HCEC 1CT (cell line): ENCODE measurements around the gene ADSL.

Source experiments
- DNase-seq: peaks from one replicate; pipeline ENCODE4 v3.0.0-alpha.2; 2017

ADSL gene

GRCh38 chr22:40328546-40329456 is 17.5 kb upstream of the ADSL start:
- no peak for DNase-seq

GRCh38 chr22:40329466-40329865 is 16.8 kb upstream of the ADSL start:
- no peak for DNase-seq

DNA sequence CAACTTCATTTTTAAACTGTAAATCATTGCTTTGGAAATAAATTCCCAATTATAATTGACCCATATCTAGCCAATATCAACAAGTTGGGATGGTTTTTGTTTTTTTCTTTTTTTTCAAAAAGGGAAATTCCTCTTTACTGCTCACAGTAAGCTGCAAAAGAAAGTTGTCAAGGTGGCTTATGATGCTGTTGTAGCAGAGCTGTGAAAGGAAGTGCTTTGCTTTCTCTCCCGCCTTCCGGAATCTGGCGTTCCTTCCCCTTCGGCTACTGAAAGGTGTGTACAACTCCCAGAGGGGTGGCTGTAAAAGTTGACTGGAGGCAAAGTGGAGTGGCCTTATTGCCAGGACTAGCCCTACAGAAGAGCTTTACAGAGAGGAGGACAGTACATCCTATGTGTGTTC is 16.2 kb upstream of the ADSL start:
- no peak for DNase-seq

DNA sequence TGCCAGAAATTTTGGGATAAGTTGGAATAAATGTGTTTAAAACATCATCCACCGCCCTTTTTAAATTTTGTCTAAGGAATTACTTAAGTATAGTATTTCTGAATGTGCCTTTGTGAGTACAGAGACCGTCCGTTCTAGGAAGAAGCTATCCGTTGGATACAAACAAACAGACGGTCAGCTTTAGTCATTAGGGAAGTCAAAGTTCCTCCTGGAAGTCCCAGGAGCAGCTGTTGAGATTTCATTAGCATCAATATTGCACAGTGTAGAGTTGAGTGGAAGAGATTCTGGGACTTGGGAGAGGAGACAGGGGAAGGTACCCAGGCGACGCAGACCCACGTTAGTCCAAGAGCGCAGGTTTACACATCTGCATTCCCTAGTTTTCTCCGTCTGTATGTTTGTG is 15.7 kb upstream of the ADSL start:
- DNase-seq, result no peak

GRCh38 chr22:40331706-40332105 is 14.6 kb upstream of the ADSL start:
- no peak for DNase-seq

- no peak for DNase-seq
These were observed 13.9 kb upstream of the ADSL start for GRCh38 chr22:40332319-40332781.

GRCh38 chr22:40334060-40334459 is 12.2 kb upstream of the ADSL start:
- no peak for DNase-seq

GRCh38 chr22:40334899-40335298 is 11.4 kb upstream of the ADSL start:
- no peak for DNase-seq

DNA sequence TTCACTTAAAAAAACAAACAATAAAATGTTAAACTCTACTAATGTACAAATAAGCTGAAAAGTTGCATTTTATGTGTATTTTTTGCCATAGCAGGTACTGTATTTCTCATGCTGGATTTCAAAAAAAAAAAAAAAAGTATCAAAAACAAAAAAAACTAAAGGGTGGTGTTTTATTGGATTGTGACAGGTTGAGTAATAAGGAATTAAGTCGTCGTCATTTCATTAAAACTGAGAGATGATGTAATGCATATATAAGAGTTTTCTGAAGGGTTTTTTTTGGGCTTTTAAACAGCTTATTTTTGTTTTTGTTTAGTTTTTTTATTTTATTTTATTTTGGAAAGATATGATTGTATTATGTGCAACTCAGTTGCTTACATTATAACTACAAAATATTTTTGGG is 10.9 kb upstream of the ADSL start:
- no peak for DNase-seq

GRCh38 chr22:40340044-40340443 is 6.3 kb upstream of the ADSL start:
- DNase-seq, result no peak

GRCh38 chr22:40341604-40342003 is 4.7 kb upstream of the ADSL start:
- no peak for DNase-seq

GRCh38 chr22:40342521-40342920 is 3.8 kb upstream of the ADSL start:
- DNase-seq, result no peak

DNA sequence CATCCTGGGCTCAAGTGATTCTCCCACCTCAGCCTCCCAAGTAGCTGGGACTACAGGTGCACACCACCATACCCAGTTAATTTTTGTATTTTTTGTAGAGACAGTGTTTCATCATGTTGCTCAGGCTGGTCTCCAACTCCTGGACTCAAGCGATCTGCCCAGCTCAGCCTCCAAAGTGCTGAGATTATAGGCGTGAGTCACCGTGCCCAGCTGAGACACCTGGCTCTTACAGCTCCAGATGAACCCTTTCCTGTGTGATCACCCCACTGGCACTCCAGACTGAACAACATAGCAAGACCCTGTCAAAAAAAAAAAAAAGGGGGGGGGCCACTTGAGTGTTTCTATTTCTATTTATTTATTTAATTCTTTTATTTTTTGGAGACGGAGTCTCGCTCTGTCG is 1.0 kb upstream of the ADSL start:
- peak; percentile 9 for DNase-seq

DNA sequence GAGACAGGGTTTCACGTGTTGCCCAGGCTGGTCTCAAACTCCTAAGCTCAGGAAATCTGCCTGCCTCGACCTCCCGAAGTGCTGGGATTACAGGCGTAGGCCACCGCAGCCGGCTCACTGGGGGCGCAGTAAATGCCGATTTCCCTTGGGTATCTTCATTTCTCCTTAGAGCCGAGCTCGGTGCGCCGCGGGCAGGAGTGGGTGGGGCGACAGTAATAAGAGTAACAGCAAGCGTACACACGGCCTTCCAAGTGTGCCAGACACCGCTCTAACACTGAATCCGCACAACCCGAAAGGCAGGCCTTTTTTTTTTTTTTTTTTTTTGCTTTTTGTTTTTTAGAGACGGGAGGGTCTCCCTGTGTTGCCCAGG is 500 bp upstream of the ADSL start:
- peak; percentile 35 for DNase-seq

DNA sequence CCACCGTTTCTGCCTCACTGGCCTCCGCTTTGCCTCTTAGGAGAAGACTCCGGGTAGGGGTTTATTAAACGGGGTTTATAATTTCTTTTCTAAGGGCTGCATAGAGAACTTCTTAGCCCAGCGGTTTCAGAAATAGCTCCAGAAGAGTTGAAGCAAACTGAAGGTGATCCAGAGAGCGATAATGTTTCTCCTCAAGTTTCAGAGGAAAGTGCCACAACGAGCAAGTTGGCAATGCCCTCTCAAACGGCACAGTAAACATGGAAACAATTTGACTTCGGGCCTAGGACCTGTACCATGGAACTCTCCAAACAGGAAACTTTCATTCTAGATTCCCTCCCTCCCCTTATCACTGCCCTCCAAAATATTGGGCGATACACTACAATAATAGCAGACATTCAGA is 1.0 kb downstream of the ADSL start:
- no peak for DNase-seq

DNA sequence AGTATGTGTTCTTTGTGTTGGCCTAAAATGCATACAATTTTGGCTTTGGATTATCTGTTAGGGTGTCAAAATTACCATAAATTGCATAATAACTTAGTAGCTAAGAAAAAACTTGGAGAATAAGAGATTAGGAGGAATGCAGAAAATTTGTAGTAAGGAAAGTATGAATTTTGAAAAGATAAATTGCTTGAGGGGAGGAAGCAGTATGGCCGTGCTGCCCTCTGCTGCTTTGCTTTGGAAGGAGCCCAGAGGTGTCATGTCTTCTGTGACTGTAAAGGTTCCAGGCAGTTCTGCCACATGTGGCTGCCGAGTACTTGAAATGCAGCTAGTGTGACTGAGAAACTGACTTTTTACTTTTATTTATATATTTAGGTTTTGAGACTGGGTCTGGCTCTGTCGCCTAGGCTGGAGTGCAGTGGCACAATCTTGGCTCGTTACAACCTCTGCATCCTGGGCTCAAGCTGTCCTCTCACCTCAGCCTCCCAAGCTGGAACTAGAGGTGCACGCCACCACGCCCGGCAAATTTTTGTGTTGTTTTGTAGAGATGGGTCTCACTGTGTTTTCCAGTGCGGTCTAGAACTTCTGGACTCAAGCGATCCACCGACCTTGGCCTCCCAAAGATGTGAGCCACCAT is 1.8 kb downstream of the ADSL start:
- DNase-seq, result peak; percentile 49

GRCh38 chr22:40352763-40353162 is 6.5 kb downstream of the ADSL start:
- no peak for DNase-seq

GRCh38 chr22:40361100-40361499 is 14.8 kb downstream of the ADSL start:
- no peak for DNase-seq

- peak; percentile 35 for DNase-seq
These were observed 16.8 kb downstream of the ADSL start for GRCh38 chr22:40363059-40363458.

- no peak for DNase-seq
These were observed 18.1 kb downstream of the ADSL start for GRCh38 chr22:40364431-40364830.

DNA sequence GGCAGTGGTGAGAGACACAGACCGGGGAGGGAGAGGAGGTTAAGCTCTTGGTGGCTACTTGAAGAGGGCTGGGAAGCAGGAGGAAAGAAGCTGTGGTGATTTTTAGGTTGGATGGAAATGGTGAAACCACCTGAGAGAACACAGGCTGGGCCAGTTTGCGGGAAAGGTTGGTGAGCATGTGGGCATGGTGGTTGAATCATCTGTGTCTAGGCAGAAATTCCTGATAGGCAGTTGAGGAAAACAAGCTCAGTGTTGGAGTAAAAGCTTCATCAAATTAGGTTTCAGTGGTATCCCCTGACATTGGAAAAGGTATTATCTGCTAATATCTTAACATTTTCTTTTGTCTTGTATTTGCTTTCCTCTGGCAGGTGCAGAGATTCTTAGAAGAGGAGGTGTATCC is 19.8 kb downstream of the ADSL start:
- no peak for DNase-seq

GRCh38 chr22:40367342-40367741 is 21.0 kb downstream of the ADSL start:
- no peak for DNase-seq

- no peak for DNase-seq
These were observed 21.7 kb downstream of the ADSL start for GRCh38 chr22:40368016-40368415.

DNA sequence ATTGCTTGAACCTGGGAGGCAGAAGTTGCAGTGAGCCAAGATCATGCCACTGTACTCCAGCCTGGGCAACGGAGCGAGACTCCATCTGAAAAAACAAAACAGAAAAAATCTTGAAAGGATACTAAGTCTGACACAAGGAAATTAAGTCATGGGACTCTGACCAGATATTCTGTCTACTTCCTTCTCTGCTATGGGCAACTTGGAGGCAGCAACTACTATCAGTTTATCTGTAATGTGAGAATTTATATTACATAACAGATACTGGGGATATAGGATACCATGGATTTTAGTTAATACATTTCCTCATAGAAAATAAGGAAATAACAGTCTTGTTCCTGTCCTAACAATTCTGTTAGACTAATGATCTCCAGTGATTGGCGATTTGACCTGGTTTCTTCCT is 22.5 kb downstream of the ADSL start:
- no peak for DNase-seq

DNA sequence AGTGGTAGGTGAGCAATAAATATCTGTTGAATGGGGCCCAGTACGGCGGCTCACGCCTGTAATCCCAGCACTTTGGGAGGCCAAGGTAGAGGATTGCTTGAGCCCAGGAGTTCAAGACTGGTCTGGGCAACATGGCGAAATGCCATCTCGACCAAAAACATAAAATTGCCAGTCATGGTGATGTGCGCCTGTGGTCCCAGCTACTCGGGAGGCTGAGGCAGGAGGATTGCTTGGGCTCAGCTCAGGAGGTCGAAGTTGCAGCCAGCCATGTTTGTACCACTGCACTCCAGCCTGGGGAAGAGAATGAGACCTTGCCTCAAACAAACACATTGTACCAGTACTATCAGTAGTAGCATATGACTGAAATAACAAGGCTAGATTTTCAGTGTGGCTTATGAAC is 28.3 kb downstream of the ADSL start:
- no peak for DNase-seq
